Measurements from ENCODE around the gene FBLN2.

GRCh38 chr3:13561967-13562366 lies 13.0 kb downstream of the FBLN2 start:
- TF ChIP-seq CTCF (IDR thresholded peaks at IDR 0.05; ENCODE audit: low read depth, low read length) (no peak), POLR2A (IDR thresholded peaks at IDR 0.05; ENCODE audit: extremely low read depth, insufficient read length) (no peak), MAX (IDR thresholded peaks at IDR 0.05; ENCODE audit: low read depth, low read length) (no peak), MYC (IDR thresholded peaks at IDR 0.05; ENCODE audit: low read depth, low read length) (no peak)
